A375 (cell line): ENCODE measurements around the gene SLC29A3. TPM values are rescaled to one million over a fixed set of nuclear protein-coding genes. Genes with fewer than 3 reads are reported as not detected.

Source experiments
- total RNA-seq: library from RNA; depleted of rRNA; stranded (reverse); fragments of >200 nt; shearing (Covaris generic); gene quantifications from 2 replicates; pipeline ENCODE4 v1.2.3, GENCODE V29; 2014; rRNA removed

SLC29A3 gene
- 1.2 and 1.8 TPM in 2 replicates for total RNA-seq

GRCh38 chr10:71319042-71319799, at the start of gene SLC29A3:
Gene SLC29A3 (plus strand): TSS chr10:71319259. CDS start chr10:71319310, 51 bp downstream.

GRCh38 chr10:71396711-71397295, 77.7 kb downstream of the SLC29A3 start, which contains the start of gene CDH23:
Gene CDH23 (plus strand): TSS chr10:71396920. CDS start chr10:71439832, 42,912 bp downstream.

Other genes starting within 250 kb of the SLC29A3 start
- gene UNC5B, start 106.7 kb upstream of the SLC29A3 start, total RNA-seq: 1.2 TPM in 2 replicates
- gene CDH23, start 77.7 kb downstream of the SLC29A3 start, total RNA-seq: 0.05 and 2.0 TPM in 2 replicates